ENCODE results near the gene L1CAM.

GRCh38 chrX:153910446-153910845 is 24.5 kb upstream of the L1CAM start:
- TF ChIP-seq CTCF (IDR thresholded peaks at IDR 0.05) = no peak
- no peak for TF ChIP-seq REST (IDR thresholded peaks at IDR 0.05; ENCODE audit: insufficient read depth in 1 of 2, low read depth in 2 of 2, low read length in 1 of 2)

Data from Panc1 (cell line).